Measurements from ENCODE around the gene MAPK10.
"Not testable (repeated sequence)": the region's sequence is repeated elsewhere in the genome, so short reads cannot be mapped to it uniquely, and the experiment has no call there.

Gene MAPK10

DNA sequence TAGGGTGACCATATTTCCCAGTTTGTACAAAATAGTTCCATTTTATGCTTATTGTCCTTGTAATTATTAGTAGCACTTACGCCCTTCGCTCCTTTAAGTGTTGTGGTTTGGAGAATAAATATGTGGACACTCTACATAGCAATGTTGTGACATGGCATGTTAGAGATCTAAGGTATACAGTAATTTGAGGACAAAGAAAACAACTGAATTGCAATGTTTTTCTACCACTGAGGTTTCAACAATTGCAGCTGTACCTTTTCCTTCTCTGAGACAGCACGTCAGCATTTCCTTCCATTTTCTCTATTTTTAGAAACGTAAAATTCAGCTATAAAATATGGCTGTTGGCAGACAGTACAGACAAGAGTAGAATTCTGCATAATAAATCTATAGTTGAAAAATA lies 323.1 kb downstream of the MAPK10 start:
- TF ChIP-seq CTCF (IDR thresholded peaks at IDR 0.05; ENCODE audit: extremely low read depth, missing control alignments) = no peak
- DNase-seq (ENCODE audit: low spot score) = no peak

GRCh38 chr4:86035688-86036087 lies 324.2 kb downstream of the MAPK10 start:
- no peak for DNase-seq (ENCODE audit: low spot score)
- TF ChIP-seq CTCF (IDR thresholded peaks at IDR 0.05; ENCODE audit: extremely low read depth, missing control alignments) = no peak

- DNase-seq (ENCODE audit: low spot score) = no peak
- no peak for TF ChIP-seq CTCF (IDR thresholded peaks at IDR 0.05; ENCODE audit: extremely low read depth, missing control alignments)
Observed at GRCh38 chr4:86034616-86035015, 325.2 kb downstream of the MAPK10 start.

GRCh38 chr4:86033171-86033570 lies 326.7 kb downstream of the MAPK10 start:
- TF ChIP-seq CTCF (IDR thresholded peaks at IDR 0.05; ENCODE audit: extremely low read depth, missing control alignments) = no peak
- DNase-seq (ENCODE audit: low spot score) = no peak

DNA sequence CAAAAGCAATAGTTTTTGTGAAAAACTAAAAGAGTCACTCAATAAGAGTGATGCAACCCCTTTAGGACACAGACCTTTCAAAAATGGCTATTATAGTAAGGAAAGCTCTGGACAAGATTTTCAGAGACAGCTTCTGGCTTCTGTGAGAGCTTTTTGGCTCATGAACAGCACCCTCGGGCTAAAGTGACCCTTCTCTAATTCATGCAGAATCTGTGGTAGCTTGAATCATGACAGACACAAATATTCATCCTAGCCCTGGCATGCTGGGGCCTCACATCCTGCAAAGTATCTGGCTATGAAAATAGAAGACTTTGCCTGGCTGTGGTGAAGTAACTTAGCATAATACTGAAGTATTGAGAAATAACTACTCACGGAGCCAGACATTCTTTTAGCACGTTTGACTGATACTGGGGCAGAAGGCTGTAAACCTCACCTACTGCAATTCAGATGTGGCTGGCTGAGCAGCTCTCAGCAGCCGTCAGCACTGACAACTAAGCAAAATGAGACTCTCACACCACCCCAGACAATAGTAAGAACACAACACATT lies 327.3 kb downstream of the MAPK10 start:
- TF ChIP-seq CTCF (IDR thresholded peaks at IDR 0.05; ENCODE audit: extremely low read depth, missing control alignments) = no peak
- DNase-seq (ENCODE audit: low spot score) = no peak

DNA sequence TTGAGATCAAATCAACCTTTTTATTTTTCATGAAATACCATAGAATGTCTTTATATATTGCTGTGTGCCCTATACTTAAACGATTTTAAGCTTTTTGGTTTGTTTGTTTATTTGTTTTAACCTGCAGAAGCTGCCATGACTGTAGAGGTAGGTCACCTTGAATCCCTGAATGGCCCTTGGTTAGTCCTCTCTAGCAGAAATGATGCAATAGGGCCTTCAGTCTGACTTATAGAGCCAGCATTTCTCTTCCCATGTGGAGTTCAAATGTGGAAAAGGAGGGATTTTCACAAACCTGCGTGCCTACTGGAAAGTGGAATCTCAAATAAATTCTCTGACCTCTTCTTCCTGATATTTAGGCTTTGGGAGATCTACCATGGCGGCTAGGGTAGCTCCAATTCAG lies 327.9 kb downstream of the MAPK10 start:
- TF ChIP-seq CTCF (IDR thresholded peaks at IDR 0.05; ENCODE audit: extremely low read depth, missing control alignments) = no peak
- no peak for DNase-seq (ENCODE audit: low spot score)

GRCh38 chr4:86026720-86027119 lies 333.1 kb downstream of the MAPK10 start:
- no peak for TF ChIP-seq CTCF (IDR thresholded peaks at IDR 0.05; ENCODE audit: extremely low read depth, missing control alignments)
- no peak for DNase-seq (ENCODE audit: low spot score)

- not testable (repeated sequence) for DNase-seq (ENCODE audit: low spot score)
Observed at GRCh38 chr4:86021671-86022070, 338.2 kb downstream of the MAPK10 start.
